ENCODE data around the gene USP15. TPM values are rescaled to one million over a fixed set of nuclear protein-coding genes. Genes with fewer than 3 reads are reported as not detected.

Gene USP15
- total and polyA plus RNA-seq, 4 donors: 37.9 to 105 (median 52.5) TPM

DNA sequence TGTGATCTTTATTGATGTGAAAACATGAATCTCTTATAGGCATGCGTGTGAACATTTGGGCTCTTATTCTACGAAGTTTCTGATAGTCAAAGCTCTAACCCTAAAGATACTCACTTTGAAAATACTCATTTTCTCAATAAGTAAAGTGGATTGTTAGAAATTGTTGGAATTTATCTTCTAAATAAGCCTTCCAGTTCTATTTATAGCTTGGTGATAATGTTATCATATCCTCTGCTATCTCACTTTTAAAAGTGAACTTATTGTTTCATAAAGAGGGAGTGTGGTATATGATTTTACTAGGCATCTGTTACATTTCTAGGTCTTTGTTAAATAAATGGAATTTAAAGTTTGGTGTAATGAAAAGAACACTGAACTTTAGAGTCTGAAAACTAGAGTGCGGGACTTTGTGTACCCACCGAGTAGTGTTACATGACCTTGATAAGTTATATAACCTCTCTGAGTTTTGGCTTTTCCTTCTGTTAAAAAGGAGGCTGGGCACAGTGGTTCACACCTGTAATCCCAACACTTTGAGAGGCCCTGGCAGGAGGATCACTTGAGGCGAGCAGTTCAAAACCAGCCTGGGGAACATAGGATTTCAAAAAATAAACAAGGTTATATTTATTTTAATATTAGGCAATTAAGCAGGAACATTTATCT lies 13.6 kb downstream of the USP15 start:
- 83% methylated on average over 1 of the region's 5 CpGs for WGBS (ENCODE audit: insufficient coverage)
- Histone ChIP-seq H3K36me3 (ENCODE audit: control insufficient read depth, insufficient read depth, low read length) (no peaks in the 10 kb centered on the region), H3K4me3 (ENCODE audit: low read depth, low read length) (no peak overlapping the region), H3K27me3 (ENCODE audit: control insufficient read depth, insufficient read depth, low read length) (no peaks in the 10 kb centered on the region), H3K4me1 (ENCODE audit: control insufficient read depth, insufficient read depth, low read length) (no peaks in the 10 kb centered on the region), H3K27ac (ENCODE audit: low read depth, low read length) (no peak overlapping the region), H3K9me3 (ENCODE audit: control insufficient read depth, insufficient read depth, low read length) (no peaks in the 10 kb centered on the region)
- DNase-seq (ENCODE audit: low read depth in 4 of 6, low spot score in 6 of 6): no peak

DNA sequence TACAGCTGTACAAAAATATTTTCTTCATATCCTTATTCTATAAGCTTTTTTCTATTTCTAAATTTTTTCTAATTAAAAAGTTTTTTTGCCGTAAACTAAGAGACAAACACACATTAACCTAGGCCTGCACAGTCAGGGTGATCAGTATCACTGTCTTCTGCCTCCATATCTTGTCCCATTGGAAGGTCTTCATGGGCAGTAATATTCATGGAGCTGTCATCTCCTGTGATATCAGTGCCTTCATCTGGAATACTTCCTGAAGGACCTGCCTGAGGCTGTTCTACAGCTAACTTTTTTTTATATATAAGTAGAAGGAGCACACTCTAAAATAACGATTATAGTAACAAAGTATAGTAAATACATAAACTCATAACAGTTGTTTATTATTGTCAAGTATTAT lies 17.8 kb downstream of the USP15 start:
- Histone ChIP-seq H3K27me3 (ENCODE audit: control insufficient read depth, insufficient read depth, low read length) (no peaks in the 10 kb centered on the region), H3K9me3 (ENCODE audit: control insufficient read depth, insufficient read depth, low read length) (no peaks in the 10 kb centered on the region), H3K27ac (ENCODE audit: low read depth, low read length) (no peak overlapping the region), H3K4me3 (ENCODE audit: low read depth, low read length) (no peak overlapping the region), H3K4me1 (ENCODE audit: control insufficient read depth, insufficient read depth, low read length) (no peaks in the 10 kb centered on the region), H3K36me3 (ENCODE audit: control insufficient read depth, insufficient read depth, low read length) (no peaks in the 10 kb centered on the region)
- no peak for DNase-seq (ENCODE audit: low read depth in 4 of 6, low spot score in 6 of 6)
- WGBS (ENCODE audit: insufficient coverage): no CpG with 5 or more reads among the region's 2 CpGs

GRCh38 chr12:62279058-62279457 lies 18.9 kb downstream of the USP15 start:
- WGBS (ENCODE audit: insufficient coverage): no CpG with 5 or more reads among the region's 1 CpG
- Histone ChIP-seq H3K9me3 (ENCODE audit: control insufficient read depth, insufficient read depth, low read length) (no peaks in the 10 kb centered on the region), H3K4me1 (ENCODE audit: control insufficient read depth, insufficient read depth, low read length) (no peaks in the 10 kb centered on the region), H3K36me3 (ENCODE audit: control insufficient read depth, insufficient read depth, low read length) (no peaks in the 10 kb centered on the region), H3K27me3 (ENCODE audit: control insufficient read depth, insufficient read depth, low read length) (no peaks in the 10 kb centered on the region), H3K4me3 (ENCODE audit: low read depth, low read length) (no peak overlapping the region), H3K27ac (ENCODE audit: low read depth, low read length) (no peak overlapping the region)
- DNase-seq (ENCODE audit: low read depth in 4 of 6, low spot score in 6 of 6): no peak

DNA sequence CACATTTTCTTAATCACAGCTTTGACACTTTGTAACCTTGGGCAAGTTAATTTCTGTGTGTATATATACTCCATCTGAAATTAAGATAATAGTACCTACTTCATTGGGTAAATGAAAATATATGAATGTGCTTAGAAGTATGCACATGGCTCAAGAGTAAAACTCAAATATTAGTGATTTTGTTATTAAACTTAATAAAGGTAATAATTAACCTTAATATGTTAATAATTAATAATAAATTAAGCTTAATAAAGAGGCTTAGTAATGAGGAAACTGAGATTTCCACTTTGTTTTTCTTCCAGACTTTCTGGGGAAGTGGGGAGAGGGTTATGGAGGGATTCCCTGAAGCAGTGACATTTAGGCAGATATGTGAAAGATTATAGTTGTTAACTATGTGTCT lies 19.8 kb downstream of the USP15 start:
- Histone ChIP-seq H3K27ac (ENCODE audit: low read depth, low read length) (no peak overlapping the region), H3K4me1 (ENCODE audit: control insufficient read depth, insufficient read depth, low read length) (no peaks in the 10 kb centered on the region), H3K27me3 (ENCODE audit: control insufficient read depth, insufficient read depth, low read length) (no peaks in the 10 kb centered on the region), H3K4me3 (ENCODE audit: low read depth, low read length) (no peak overlapping the region), H3K9me3 (ENCODE audit: control insufficient read depth, insufficient read depth, low read length) (no peaks in the 10 kb centered on the region), H3K36me3 (ENCODE audit: control insufficient read depth, insufficient read depth, low read length) (no peaks in the 10 kb centered on the region)
- no peak for DNase-seq (ENCODE audit: low read depth in 4 of 6, low spot score in 6 of 6)

DNA sequence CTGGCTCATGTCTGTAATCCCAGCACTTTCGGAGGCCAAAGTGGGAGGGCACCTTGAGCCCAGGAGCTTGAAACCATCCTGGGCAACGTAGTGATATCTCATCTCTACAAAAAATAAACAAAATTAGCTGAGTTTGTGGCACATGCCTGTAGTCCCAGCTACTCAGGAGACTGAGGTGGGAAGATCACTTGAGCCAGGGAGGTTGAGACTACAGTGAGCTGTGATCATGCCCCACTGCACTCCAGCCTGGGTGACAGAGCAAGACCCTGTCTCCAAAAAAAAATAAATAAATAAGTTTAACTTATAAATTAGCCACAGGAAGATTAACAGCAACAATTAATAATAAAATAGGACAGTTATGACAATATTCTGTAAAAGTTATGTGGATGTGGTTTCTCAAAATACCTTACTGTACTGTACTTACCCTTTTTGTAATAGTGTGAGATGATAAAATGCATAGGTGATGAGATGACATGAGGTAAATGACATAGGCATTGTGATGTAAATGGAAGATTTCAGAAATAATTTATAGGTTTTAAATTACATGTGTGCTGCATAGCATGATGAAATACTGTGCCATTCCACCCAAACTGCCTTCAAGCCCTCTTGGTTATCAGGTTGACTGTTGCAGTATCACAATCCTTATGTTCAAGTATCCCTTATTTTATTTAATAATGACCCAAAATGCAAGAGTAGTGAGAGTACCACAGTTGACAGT lies 22.0 kb downstream of the USP15 start:
- H3K36me3 ChIP-seq (ENCODE audit: control insufficient read depth, insufficient read depth, low read length): no peaks in the 10 kb centered on the region
- no peak for DNase-seq (ENCODE audit: low read depth in 4 of 6, low spot score in 6 of 6)
- no peaks in the 10 kb centered on the region for H3K27me3 ChIP-seq (ENCODE audit: control insufficient read depth, insufficient read depth, low read length)
- H3K9me3 ChIP-seq (ENCODE audit: control insufficient read depth, insufficient read depth, low read length): no peaks in the 10 kb centered on the region
- no peak overlapping the region for H3K4me3 ChIP-seq (ENCODE audit: low read depth, low read length)
- H3K27ac ChIP-seq (ENCODE audit: low read depth, low read length): no peak overlapping the region
- no peaks in the 10 kb centered on the region for H3K4me1 ChIP-seq (ENCODE audit: control insufficient read depth, insufficient read depth, low read length)
- no CpG with 5 or more reads among the region's 2 CpGs for WGBS (ENCODE audit: insufficient coverage)

DNA sequence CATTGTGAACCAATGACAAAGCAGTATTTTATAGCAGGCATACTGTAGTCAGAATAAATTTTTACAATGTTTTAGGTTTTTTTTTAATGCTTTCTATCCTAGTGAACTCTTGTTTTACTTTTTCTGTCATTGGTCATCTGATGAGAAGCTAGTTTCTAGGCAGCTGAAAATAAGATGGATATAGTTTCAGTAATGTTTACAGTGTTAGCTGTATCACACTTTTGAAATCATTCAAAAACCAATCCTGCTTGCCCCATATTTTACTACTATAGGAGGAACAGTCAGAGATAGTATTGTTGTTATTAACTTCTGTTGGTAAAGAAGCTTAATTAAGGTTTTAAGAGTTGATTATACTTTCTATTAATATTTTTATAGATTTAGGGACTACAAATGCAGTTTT lies 24.5 kb downstream of the USP15 start:
- Histone ChIP-seq H3K27me3 (ENCODE audit: control insufficient read depth, insufficient read depth, low read length) (no peaks in the 10 kb centered on the region), H3K27ac (ENCODE audit: low read depth, low read length) (no peak overlapping the region), H3K4me3 (ENCODE audit: low read depth, low read length) (no peak overlapping the region), H3K36me3 (ENCODE audit: control insufficient read depth, insufficient read depth, low read length) (no peaks in the 10 kb centered on the region), H3K9me3 (ENCODE audit: control insufficient read depth, insufficient read depth, low read length) (no peaks in the 10 kb centered on the region), H3K4me1 (ENCODE audit: control insufficient read depth, insufficient read depth, low read length) (no peaks in the 10 kb centered on the region)
- DNase-seq (ENCODE audit: low read depth in 4 of 6, low spot score in 6 of 6): no peak

- no peak for DNase-seq (ENCODE audit: low read depth in 4 of 6, low spot score in 6 of 6)
- Histone ChIP-seq H3K27ac (ENCODE audit: low read depth, low read length) (no peak overlapping the region), H3K4me1 (ENCODE audit: control insufficient read depth, insufficient read depth, low read length) (no peaks in the 10 kb centered on the region), H3K27me3 (ENCODE audit: control insufficient read depth, insufficient read depth, low read length) (no peaks in the 10 kb centered on the region), H3K9me3 (ENCODE audit: control insufficient read depth, insufficient read depth, low read length) (no peaks in the 10 kb centered on the region), H3K36me3 (ENCODE audit: control insufficient read depth, insufficient read depth, low read length) (no peaks in the 10 kb centered on the region), H3K4me3 (ENCODE audit: low read depth, low read length) (no peak overlapping the region)
- no CpG with 5 or more reads among the region's 1 CpG for WGBS (ENCODE audit: insufficient coverage)
Measured at GRCh38 chr12:62285284-62285683, 25.1 kb downstream of the USP15 start.

DNA sequence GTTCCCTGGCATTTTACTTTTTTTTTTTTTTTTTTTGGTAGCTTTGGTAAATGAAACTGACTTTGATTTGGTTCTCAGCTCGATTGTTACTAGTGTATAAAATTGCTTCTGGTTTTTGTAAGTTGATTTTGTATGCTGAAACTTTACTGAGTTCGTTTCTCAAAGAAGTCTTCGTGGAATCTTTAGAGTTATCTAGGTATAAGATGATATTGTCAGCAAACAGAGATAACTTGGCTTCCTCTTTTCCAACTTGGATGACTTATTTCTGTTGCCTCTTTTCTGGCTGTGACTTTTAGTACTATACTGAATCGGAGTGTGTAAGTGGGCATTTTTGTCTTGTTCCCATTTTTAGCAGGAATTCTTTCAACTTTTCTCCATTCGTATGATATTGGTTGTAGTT lies 28.1 kb downstream of the USP15 start:
- WGBS (ENCODE audit: insufficient coverage): no CpG with 5 or more reads among the region's 5 CpGs
- H3K4me1 ChIP-seq (ENCODE audit: control insufficient read depth, insufficient read depth, low read length): no peaks in the 10 kb centered on the region

DNA sequence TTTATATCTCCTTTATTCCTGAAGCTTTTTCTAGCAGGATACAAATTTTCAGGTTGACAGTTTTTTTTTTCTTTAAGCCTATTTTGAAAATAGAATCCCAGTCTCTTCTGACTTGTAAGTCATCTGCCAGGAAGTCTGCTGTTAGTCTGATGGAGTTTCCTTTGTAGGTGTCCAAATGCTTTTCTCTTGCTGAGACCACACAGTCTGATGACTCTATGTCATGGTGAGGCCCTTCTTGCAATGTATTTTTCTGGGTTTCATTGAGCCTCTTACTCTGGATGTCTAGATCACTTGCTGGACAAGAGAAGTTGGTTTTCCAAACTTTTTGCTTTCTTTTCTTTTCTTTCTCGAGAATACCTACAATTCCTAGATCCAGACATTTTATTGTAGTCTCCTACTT lies 30.6 kb downstream of the USP15 start:
- Histone ChIP-seq H3K27ac (ENCODE audit: low read depth, low read length) (no peak overlapping the region), H3K36me3 (ENCODE audit: control insufficient read depth, insufficient read depth, low read length) (no peaks in the 10 kb centered on the region), H3K4me1 (ENCODE audit: control insufficient read depth, insufficient read depth, low read length) (no peaks in the 10 kb centered on the region), H3K27me3 (ENCODE audit: control insufficient read depth, insufficient read depth, low read length) (no peaks in the 10 kb centered on the region), H3K9me3 (ENCODE audit: control insufficient read depth, insufficient read depth, low read length) (peaks cover 13% of the 10 kb centered on the region), H3K4me3 (ENCODE audit: low read depth, low read length) (no peak overlapping the region)
- no peak for DNase-seq (ENCODE audit: low read depth in 4 of 6, low spot score in 6 of 6)
- 100% methylated on average over 1 of the region's 1 CpG for WGBS (ENCODE audit: insufficient coverage)

More for the DNA sequence above, 28.1 kb downstream of the USP15 start:
- no peak for DNase-seq (ENCODE audit: low read depth in 4 of 6, low spot score in 6 of 6)
- peaks cover 13% of the 10 kb centered on the region for H3K9me3 ChIP-seq (ENCODE audit: control insufficient read depth, insufficient read depth, low read length)
- H3K36me3 ChIP-seq (ENCODE audit: control insufficient read depth, insufficient read depth, low read length): no peaks in the 10 kb centered on the region
- no peak overlapping the region for H3K4me3 ChIP-seq (ENCODE audit: low read depth, low read length)
- no peaks in the 10 kb centered on the region for H3K27me3 ChIP-seq (ENCODE audit: control insufficient read depth, insufficient read depth, low read length)
- H3K27ac ChIP-seq (ENCODE audit: low read depth, low read length): no peak overlapping the region
